GM12892 (cell line): Measurements from ENCODE around the gene NLRP9.

Experiments
- POLR2A ChIP-seq: IDR thresholded peaks from 2 replicates; pipeline ENCODE4 v1.6.1; 2011; ENCODE audit warnings: low read depth, low read length, control low read depth
- TAF1 ChIP-seq: IDR thresholded peaks from 2 replicates; pipeline ENCODE4 v1.6.1; 2011; ENCODE audit warnings: low read depth, mild to moderate bottlenecking, control low read depth, low read length, borderline replicate concordance

GRCh38 chr19:55661826-55662225, 76.4 kb downstream of the NLRP9 start:
- TF ChIP-seq POLR2A: no peak
- TF ChIP-seq TAF1: no peak
